GM18519 (cell line): ENCODE data around the gene LAMB4.

Source experiments
- ATAC-seq: cut with Tn5 transposase; IDR thresholded peaks from one replicate; pipeline ENCODE4 v1.9.1; 2021; ENCODE audit warnings: mild to moderate bottlenecking, moderate library complexity; ENCODE audit not compliant: unreplicated experiment, low FRiP score

LAMB4 gene

GRCh38 chr7:108000875-108001763 lies 129.0 kb downstream of the LAMB4 start:
- no peak for ATAC-seq

- no peak for ATAC-seq
Measured at GRCh38 chr7:107999779-108000560, 130.2 kb downstream of the LAMB4 start.

GRCh38 chr7:107998660-107999480 lies 131.3 kb downstream of the LAMB4 start:
- no peak for ATAC-seq

GRCh38 chr7:107998150-107998549 lies 132.0 kb downstream of the LAMB4 start:
- no peak for ATAC-seq

- ATAC-seq, result no peak
Measured at GRCh38 chr7:107996072-107996882, 133.9 kb downstream of the LAMB4 start.

GRCh38 chr7:107995184-107996071 lies 134.7 kb downstream of the LAMB4 start:
- ATAC-seq, result no peak

GRCh38 chr7:107994421-107995030 lies 135.6 kb downstream of the LAMB4 start:
- ATAC-seq, result no peak

- no peak for ATAC-seq
Measured at GRCh38 chr7:107993891-107994291, 136.3 kb downstream of the LAMB4 start.

- ATAC-seq, result no peak
Measured at GRCh38 chr7:107989618-107990373, 140.4 kb downstream of the LAMB4 start.

GRCh38 chr7:107982918-107983389 lies 147.2 kb downstream of the LAMB4 start:
- ATAC-seq, result no peak

- ATAC-seq, result no peak
Measured at GRCh38 chr7:107982042-107982840, 147.9 kb downstream of the LAMB4 start.

GRCh38 chr7:107981466-107981865 lies 148.7 kb downstream of the LAMB4 start:
- no peak for ATAC-seq

GRCh38 chr7:107980671-107981190 lies 149.4 kb downstream of the LAMB4 start:
- ATAC-seq, result no peak

GRCh38 chr7:107980171-107980570 lies 150.0 kb downstream of the LAMB4 start:
- no peak for ATAC-seq

GRCh38 chr7:107978815-107979408 lies 151.2 kb downstream of the LAMB4 start:
- ATAC-seq, result no peak

- ATAC-seq, result no peak
Measured at GRCh38 chr7:107977048-107977447, 153.1 kb downstream of the LAMB4 start.
